ENCODE data around the gene ASGR2. TPM values are rescaled to one million over a fixed set of nuclear protein-coding genes. Genes with fewer than 3 reads are reported as not detected.
"Not testable (repeated sequence)": the region's sequence is repeated elsewhere in the genome, so short reads cannot be mapped to it uniquely, and the experiment has no call there.

Gene ASGR2
- total RNA-seq, 1 donor from 2014 or later = not detected

DNA sequence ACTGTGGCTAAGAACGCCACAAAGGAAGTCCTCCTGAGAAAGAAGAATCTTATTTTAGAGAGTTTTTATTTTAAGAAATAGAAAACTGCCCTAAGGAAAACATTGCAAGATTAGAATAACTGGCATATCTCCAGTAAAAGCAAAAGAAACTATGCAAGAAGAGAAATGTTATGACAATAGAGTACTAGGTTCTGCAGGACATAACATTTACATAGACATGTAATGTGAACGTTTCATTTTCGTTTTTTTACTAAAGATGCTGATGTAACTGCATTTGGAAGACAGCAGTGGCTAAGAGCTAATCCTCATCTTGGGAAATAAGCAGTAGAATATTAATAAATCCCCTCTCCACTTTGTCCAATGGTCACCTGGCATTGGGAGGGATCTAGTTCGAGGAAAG is 7.8 kb upstream of the ASGR2 start:
- no peak overlapping the region for H2AFZ ChIP-seq (replicated peaks)
- Mint-ChIP-seq H3K4me3 (no peak overlapping the region), H3K9me3 (no peaks in the 10 kb centered on the region), H3K27ac (no peak overlapping the region), H3K27me3 (ENCODE audit: insufficient read depth, low read depth) (peaks cover 9% of the 10 kb centered on the region), H3K36me3 (no peaks in the 10 kb centered on the region), H3K4me1 (peaks cover 5% of the 10 kb centered on the region)
- H3K4me1 ChIP-seq = no peaks in the 10 kb centered on the region
- H3K9ac ChIP-seq = no peak overlapping the region
- no peak for DNase-seq (ENCODE audit: low spot score)
- H3K4me3 ChIP-seq = no peak overlapping the region
- no peaks in the 10 kb centered on the region for H3K36me3 ChIP-seq
- no peak overlapping the region for H3K27ac ChIP-seq
- H3K27me3 ChIP-seq = no peaks in the 10 kb centered on the region
- H3K9me3 ChIP-seq (ENCODE audit: low read depth) = no peaks in the 10 kb centered on the region
- H3K79me2 ChIP-seq (ENCODE audit: low read depth) = no peaks in the 10 kb centered on the region
- TF ChIP-seq, protein P1, sequence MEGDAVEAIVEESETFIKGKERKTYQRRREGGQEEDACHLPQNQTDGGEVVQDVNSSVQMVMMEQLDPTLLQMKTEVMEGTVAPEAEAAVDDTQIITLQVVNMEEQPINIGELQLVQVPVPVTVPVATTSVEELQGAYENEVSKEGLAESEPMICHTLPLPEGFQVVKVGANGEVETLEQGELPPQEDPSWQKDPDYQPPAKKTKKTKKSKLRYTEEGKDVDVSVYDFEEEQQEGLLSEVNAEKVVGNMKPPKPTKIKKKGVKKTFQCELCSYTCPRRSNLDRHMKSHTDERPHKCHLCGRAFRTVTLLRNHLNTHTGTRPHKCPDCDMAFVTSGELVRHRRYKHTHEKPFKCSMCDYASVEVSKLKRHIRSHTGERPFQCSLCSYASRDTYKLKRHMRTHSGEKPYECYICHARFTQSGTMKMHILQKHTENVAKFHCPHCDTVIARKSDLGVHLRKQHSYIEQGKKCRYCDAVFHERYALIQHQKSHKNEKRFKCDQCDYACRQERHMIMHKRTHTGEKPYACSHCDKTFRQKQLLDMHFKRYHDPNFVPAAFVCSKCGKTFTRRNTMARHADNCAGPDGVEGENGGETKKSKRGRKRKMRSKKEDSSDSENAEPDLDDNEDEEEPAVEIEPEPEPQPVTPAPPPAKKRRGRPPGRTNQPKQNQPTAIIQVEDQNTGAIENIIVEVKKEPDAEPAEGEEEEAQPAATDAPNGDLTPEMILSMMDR (IDR thresholded peaks at IDR 0.05) = no peak
- TF ChIP-seq EZH2phosphoT487 (IDR thresholded peaks at IDR 0.05) (no peak), EZH2 (IDR thresholded peaks at IDR 0.05) (no peak)
- no peak overlapping the region for H3K4me2 ChIP-seq
- no peaks in the 10 kb centered on the region for H4K20me1 ChIP-seq (ENCODE audit: low read depth)
- H3F3A ChIP-seq (ENCODE audit: low read depth) = no peaks in the 10 kb centered on the region

DNA sequence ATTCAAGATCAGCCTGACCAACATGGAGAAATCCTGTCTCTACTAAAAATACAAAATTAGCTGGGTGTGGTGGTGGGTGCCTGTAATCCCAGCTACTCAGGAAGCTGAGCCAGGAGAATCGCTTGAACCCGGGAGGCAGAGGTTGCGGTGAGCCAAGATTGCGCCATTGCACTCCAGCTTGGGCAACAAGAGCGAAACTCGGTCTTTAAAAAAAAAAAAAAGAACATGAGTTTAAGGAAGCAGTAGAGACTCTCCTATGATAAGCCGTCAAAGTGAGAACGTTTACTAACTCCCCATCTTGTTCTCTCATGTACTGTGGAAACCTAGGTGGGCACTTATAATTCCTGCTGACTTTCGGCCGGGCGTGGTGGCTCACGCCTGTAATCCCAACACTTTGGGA is 6.0 kb upstream of the ASGR2 start:
- not testable (repeated sequence) for H3K4me2 ChIP-seq; DNase-seq (ENCODE audit: low spot score); H3K27me3 Mint-ChIP-seq (ENCODE audit: insufficient read depth, low read depth); H3K79me2 ChIP-seq (ENCODE audit: low read depth); H3K27ac ChIP-seq; H4K20me1 ChIP-seq (ENCODE audit: low read depth); H3K4me3 Mint-ChIP-seq; H3K4me1 Mint-ChIP-seq; H3K9ac ChIP-seq; H3K36me3 Mint-ChIP-seq; H3K36me3 ChIP-seq; H3K4me1 ChIP-seq; H3K27ac Mint-ChIP-seq; H3F3A ChIP-seq (ENCODE audit: low read depth); H2AFZ ChIP-seq (replicated peaks); H3K9me3 ChIP-seq (ENCODE audit: low read depth); H3K27me3 ChIP-seq; H3K9me3 Mint-ChIP-seq; H3K4me3 ChIP-seq

DNA sequence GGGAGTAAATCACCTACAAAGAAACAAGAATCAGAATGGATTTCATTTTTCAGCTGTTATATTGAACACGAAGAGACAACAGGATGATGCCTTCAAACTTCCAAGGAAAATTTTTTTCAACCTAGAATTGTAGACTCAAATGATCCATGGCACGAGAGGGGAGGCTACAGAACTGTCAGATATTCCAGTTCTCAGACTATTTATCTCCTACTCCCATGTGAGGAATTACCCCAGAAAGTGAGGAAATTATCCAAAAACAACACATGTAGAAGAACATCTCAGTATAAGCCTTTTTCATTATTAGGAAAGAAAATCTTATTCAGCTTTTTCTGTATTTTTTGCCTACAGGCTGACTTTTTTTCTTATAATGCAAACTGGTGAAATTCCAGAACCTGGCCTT is 5.5 kb upstream of the ASGR2 start:
- no peaks in the 10 kb centered on the region for H3K36me3 ChIP-seq
- no peak overlapping the region for H3K9ac ChIP-seq
- no peaks in the 10 kb centered on the region for H3K79me2 ChIP-seq (ENCODE audit: low read depth)
- no peak overlapping the region for H2AFZ ChIP-seq (replicated peaks)
- no peak overlapping the region for H3K27ac ChIP-seq
- peaks cover 15% of the 10 kb centered on the region for H3K4me1 Mint-ChIP-seq
- DNase-seq (ENCODE audit: low spot score) = no peak
- H3K9me3 ChIP-seq (ENCODE audit: low read depth) = no peaks in the 10 kb centered on the region
- H3K9me3 Mint-ChIP-seq = no peaks in the 10 kb centered on the region
- no peak overlapping the region for H3K4me2 ChIP-seq
- H3K36me3 Mint-ChIP-seq = no peaks in the 10 kb centered on the region
- H3K27ac Mint-ChIP-seq = no peak overlapping the region
- no peak overlapping the region for H3K4me3 Mint-ChIP-seq
- no peaks in the 10 kb centered on the region for H3F3A ChIP-seq (ENCODE audit: low read depth)
- no peaks in the 10 kb centered on the region for H4K20me1 ChIP-seq (ENCODE audit: low read depth)
- H3K4me3 ChIP-seq = no peak overlapping the region
- no peaks in the 10 kb centered on the region for H3K27me3 ChIP-seq
- H3K27me3 Mint-ChIP-seq (ENCODE audit: insufficient read depth, low read depth) = peaks cover 8% of the 10 kb centered on the region
- H3K4me1 ChIP-seq = no peaks in the 10 kb centered on the region
- TF ChIP-seq, protein P1 (IDR thresholded peaks at IDR 0.05) = no peak
- TF ChIP-seq EZH2 (IDR thresholded peaks at IDR 0.05) (no peak), EZH2phosphoT487 (IDR thresholded peaks at IDR 0.05) (no peak)

DNA sequence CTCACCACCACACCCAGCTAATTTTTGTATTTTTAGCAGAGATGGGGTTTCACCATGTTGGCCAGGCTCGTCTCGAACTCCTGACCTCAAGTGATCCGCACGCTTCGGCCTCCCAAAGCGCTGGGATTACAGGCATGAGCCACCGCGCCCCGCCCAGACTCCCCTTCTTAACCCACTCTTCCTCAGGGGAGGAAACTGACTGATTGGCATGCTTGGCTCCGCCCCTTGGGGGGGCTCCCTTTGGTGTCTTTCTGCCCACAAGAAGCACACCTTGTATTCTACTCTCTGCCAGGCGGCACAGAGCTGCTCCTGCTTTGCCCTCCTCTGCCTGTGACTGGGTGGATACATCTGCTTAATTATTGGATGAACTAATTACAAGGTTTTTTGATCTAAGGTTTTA is 4.7 kb upstream of the ASGR2 start:
- Mint-ChIP-seq H3K36me3 (no peaks in the 10 kb centered on the region), H3K27me3 (ENCODE audit: insufficient read depth, low read depth) (peaks cover 8% of the 10 kb centered on the region), H3K27ac (no peak overlapping the region), H3K9me3 (no peaks in the 10 kb centered on the region), H3K4me1 (peaks cover 18% of the 10 kb centered on the region), H3K4me3 (no peak overlapping the region)
- Histone ChIP-seq H3K4me1 (no peaks in the 10 kb centered on the region), H3K79me2 (ENCODE audit: low read depth) (no peaks in the 10 kb centered on the region), H3K9ac (no peak overlapping the region), H3K9me3 (ENCODE audit: low read depth) (no peaks in the 10 kb centered on the region), H3F3A (ENCODE audit: low read depth) (no peaks in the 10 kb centered on the region), H3K4me2 (no peak overlapping the region), H3K36me3 (no peaks in the 10 kb centered on the region), H3K27ac (no peak overlapping the region), H2AFZ (replicated peaks) (no peak overlapping the region), H3K27me3 (no peaks in the 10 kb centered on the region), H4K20me1 (ENCODE audit: low read depth) (no peaks in the 10 kb centered on the region), H3K4me3 (no peak overlapping the region)
- no peak for DNase-seq (ENCODE audit: low spot score)
- TF ChIP-seq, protein P1 (IDR thresholded peaks at IDR 0.05) = no peak
- no peak for TF ChIP-seq EZH2phosphoT487 (IDR thresholded peaks at IDR 0.05)
- TF ChIP-seq EZH2 (IDR thresholded peaks at IDR 0.05) = no peak

Data from neural progenitor cell (in vitro differentiated cells).